Stimulated activated CD4-positive, alpha-beta T cell treated with anti-CD3 and anti-CD28 coated beads, Interleukin-12 subunit alpha, Interleukin-12 subunit beta, amount 100 ng/mL, for 48 hours (primary cell): Measurements from ENCODE around the gene FNDC10.

Experiments used
- DNase-seq, 3 donors: peaks; one replicate each; pipeline ENCODE4 v3.0.0-alpha.2; 2020; ENCODE audit warnings: low read depth in 2 of 3, low spot score in 1 of 3

Gene FNDC10

DNA sequence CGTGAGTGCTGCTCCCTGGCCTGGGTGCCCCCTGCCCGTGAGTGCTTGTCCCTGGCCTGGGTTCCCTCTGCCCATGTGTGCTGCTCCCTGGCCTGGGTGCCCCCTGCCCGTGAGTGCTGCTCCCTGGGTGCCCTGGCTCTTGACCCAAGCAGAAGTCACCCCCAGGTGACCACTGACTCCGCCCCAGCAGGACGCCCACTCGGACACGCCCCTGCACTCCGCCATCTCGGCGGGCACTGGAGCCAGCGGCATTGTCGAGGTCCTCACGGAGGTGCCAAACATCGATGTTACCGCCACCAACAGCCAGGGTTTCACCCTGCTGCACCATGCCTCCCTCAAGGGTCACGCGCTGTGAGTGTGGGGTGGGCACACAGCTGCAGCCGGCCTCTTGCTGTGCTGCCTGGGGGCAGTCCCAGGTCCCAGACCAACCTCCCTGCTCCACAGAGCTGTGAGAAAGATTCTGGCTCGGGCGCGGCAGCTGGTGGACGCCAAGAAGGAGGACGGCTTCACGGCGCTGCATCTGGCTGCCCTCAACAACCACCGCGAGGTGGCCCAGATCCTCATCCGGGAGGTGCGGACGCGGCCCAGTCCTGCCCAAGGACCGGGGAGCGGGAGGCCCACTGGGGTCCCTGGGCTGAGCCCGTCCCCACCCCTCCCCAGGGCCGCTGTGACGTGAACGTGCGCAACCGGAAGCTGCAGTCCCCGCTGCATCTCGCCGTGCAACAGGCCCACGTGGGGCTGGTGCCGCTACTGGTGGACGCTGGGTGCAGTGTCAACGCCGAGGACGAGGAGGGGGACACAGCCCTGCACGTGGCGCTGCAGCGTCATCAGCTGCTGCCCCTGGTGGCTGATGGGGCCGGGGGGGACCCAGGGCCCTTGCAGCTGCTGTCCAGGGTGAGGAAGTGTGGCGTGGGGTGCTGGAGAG, 28.2 kb upstream of the FNDC10 start:
- no peak for DNase-seq

DNA sequence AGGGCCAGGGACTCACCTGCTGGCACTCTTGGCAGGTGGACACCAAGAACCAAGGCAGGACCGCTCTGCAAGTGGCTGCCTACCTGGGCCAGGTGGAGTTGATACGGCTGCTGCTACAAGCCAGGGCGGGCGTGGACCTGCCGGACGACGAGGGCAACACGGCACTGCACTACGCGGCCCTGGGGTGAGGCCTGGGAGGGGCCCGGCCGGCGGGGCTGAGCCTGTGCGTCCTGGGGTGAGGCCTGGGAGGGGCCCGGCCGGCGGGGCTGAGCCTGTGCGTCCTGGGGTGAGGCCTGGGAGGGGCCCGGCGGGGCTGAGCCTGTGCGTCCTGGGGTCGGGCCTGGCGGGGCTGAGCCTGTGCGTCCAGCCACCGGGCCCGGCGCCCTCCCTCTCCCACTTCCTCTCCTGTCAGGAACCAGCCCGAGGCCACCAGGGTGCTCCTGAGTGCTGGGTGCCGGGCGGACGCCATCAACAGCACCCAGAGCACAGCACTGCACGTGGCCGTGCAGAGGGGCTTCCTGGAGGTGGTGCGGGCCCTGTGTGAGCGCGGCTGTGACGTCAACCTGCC, 27.4 kb upstream of the FNDC10 start:
- DNase-seq, result no peak

GRCh38 chr1:1626207-1627141, 26.5 kb upstream of the FNDC10 start:
- DNase-seq, result no peak

DNA sequence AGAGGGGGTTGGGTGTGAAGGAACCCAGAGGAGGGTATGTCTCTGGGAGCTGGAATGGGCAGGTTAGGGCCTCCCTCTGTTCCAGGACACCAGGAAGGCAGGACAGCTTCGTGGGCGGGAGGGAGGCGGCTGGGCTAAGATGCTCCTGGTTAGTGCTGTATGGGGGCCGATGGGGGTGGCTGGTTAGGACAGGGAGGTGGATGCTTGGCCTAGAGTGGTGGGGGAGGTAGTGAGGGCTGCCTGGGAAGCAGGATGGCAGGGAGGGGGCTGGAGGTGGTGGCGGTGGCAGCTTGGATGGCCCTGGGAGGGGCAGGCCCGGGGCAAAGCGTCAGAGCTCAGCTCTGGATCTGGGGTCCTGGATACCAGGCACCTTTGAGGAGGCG, 25.9 kb upstream of the FNDC10 start:
- DNase-seq, result no peak

DNA sequence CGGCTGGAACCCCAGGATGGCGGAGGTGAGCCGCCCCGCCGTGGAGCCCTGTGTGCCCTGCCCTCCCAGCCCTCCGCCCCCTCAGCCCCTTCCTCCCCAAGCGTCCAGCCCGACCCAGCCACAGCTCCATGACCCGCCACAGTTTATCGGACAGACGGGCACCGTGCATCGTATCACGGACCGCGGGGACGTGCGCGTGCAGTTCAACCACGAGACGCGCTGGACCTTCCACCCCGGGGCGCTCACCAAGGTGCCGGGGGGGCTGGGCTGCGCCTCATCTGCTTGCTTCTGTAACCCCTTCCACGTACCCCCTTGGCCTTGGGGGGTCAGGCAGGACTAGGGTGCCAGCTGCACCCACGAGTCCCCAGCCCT, 25.5 kb upstream of the FNDC10 start:
- DNase-seq, result no peak

DNA sequence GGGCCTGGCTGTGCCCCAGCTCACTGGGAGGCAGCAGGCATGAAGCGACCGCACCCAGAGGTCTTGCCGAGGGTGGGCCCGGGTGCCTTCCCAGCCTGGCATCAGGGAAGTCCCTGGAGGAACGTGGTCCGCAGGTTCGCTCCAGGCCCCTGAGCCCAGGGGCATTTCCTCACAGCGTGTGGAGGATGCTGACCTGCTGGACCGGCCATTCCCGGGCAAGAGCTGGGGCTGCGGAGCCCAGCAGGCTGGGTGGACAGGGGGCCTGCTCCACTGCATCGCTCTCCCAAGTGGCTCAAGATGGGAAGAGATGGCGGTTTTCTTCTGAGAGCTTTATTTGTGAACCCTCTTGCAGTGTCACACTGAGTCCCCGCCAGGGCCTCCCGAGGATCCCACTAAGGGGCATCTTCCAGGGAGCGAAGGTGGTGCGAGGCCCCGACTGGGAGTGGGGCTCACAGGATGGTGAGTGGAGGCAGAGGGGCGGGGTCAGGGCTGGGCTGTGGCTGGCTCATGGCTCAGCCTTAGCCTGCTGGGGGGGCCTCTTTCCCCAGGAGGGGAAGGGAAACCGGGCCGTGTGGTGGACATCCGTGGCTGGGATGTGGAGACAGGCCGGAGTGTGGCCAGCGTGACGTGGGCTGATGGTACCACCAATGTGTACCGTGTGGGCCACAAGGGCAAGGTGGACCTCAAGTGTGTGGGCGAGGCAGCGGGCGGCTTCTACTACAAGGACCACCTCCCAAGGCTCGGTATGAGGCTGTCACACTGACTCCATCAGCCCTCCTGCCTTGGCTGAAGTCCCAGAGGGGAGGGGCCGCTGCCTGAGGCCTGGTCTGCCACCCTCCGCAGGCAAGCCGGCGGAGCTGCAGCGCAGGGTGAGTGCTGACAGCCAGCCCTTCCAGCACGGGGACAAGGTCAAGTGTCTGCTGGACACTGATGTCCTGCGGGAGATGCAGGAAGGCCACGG, 24.8 kb upstream of the FNDC10 start:
- no peak for DNase-seq

- DNase-seq, result no peak
Observed at GRCh38 chr1:1623631-1624442, 23.9 kb upstream of the FNDC10 start.

GRCh38 chr1:1623181-1623630, 23.3 kb upstream of the FNDC10 start:
- DNase-seq, result no peak

GRCh38 chr1:1622788-1623094, 22.8 kb upstream of the FNDC10 start:
- no peak for DNase-seq

DNA sequence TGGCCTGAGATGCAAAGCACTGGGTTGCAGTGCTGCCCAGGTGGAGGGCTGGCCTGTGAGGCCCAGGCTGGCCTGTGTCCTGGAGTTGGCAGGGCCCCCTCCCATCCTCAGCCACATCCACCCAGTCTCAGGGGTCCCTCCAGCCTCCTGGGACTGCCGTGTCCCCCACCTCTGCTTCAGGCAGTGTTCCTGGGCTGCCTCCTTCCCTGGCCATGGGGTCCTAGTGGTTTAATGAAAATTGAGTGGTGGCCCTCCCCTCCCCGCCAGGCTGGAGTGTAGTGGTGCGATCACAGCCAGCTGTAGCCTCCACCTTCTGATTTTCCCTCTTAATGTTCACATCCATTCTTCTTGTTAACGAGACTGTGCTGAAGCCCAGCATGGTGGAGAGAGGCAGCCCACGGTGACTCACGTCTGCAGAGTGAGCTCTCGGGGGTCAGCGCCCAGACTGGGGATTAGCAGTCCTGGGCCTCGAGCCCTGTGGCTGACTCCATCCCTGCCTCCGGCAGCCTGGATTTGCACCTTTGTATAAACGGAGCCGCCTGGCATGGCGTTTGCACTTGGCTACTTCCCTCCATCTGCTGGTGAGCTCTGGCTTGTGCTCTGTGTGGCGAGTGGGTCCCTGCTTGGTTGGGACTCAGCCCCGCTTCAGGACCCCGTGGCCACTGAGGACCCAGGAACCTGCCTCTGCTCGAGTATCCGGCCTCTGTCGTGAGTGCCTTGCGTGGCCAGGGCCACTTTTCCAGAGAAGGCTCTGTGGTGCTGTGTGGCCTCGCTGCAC, 22.3 kb upstream of the FNDC10 start:
- no peak for DNase-seq

GRCh38 chr1:1621173-1622009, 21.5 kb upstream of the FNDC10 start:
- DNase-seq, result no peak

- no peak for DNase-seq
Observed at GRCh38 chr1:1620433-1621139, 20.7 kb upstream of the FNDC10 start.

DNA sequence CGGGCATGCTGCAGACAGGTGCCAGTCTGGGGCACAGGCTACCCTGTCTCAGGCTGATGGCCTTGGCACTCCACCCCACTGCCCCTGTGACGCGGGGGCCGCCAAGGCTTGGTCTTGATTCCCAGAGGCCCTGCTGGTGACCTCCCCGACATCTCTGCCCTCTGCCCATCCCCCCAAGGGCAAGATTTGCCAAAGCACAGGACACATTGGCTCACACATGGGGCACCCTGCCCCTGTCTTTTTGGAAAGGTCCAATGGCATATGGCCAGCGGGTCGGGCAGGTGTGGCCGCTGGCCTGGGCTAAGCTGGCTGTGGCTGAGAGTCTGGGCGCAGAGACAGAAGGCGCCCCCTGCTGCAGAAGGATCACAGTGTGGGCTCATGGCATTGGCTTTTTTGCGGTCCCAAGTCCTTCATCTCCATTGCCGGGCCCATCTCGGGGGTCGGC, 20.0 kb upstream of the FNDC10 start:
- DNase-seq, result no peak

- no peak for DNase-seq
Observed at GRCh38 chr1:1618396-1619068, 18.6 kb upstream of the FNDC10 start.

GRCh38 chr1:1617925-1618324, 18.0 kb upstream of the FNDC10 start:
- DNase-seq, result no peak

DNA sequence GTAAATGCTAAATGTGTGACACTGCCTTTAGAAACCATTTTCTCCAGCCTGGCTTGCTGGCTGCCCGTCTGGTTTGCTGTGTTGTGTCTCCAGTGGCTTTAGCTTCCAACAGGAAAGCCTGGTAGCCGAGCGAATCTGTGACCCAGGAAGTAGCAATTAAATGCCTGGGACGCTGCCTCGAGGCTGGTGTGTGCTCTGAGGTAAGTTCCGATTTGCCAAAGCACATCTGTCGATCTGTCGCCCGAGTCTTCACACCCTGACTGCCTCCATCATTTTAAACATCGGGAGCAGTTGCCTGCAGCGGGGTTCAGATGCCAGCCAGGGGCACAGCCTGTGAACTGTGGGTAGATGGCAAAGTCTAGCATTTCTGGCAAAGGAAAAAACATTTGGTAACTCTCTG, 17.6 kb upstream of the FNDC10 start:
- no peak for DNase-seq

DNA sequence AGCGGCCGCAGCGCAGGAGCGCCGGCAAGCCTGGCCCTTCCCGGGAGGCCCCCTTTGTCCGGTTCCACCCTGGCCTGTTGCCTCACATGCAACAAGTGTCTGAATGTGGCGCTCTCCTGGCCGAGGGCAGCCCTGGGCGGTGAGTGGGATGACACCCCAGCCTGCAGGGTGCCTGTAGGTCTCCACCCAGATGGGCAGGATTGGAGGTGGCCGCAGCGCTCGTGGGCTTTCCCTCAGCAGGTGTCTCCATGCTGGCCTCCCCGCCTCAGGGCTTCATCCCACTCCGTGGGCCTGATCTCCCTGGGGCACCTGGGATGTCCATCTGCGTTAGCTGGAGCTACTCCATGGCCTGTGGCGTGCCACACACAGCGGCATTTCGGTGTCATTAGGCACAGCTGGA, 16.9 kb upstream of the FNDC10 start:
- no peak for DNase-seq
